GM19463 (cell line): Measurements from ENCODE around the gene NR3C2.

Source experiments
- ATAC-seq: cut with Tn5 transposase; IDR thresholded peaks from one replicate; pipeline ENCODE4 v1.9.1; 2021; ENCODE audit warnings: mild to moderate bottlenecking, moderate library complexity; ENCODE audit not compliant: unreplicated experiment

NR3C2 gene

DNA sequence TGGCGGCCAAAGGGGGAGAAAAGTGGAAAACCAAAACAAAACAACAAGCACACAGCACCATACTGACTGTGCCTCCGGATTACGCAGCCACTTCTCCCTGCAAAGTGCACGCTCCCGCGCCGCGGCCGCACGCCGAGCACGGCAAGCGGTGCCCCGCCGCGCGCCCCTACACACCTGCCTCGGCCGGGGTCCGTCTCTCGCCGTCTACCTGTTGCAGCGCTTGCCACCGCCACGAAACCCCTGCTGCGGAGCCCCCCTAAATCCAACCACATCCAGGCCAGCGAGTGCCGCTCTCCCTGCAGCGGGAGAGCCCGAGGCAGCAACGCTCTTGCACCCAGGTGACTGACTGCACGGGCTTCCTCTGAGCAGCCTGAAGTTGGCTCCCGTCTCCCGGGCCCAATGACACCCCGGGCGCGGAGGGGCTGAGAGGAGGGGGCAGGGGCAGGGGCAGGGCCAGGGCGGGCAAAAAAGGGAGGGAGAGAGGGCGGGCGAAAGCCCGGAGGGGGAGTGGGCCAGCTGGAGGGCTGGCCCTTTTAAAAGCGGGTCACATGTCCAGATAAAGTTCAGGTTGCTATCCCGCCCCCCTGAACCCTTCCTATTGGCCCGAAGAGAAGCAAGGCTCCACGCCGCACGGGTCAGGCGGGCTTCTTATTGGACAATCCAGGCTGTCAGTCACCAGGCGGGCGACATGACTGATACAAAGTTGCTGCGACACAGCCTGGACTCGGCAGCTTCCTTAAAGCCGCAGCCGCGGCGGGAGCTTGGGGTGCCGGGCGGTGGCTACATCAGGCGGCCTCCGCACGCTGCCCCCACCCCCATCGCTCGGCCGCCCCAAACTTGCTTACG, at the start of gene NR3C2:
Gene NR3C2, minus strand, starts transcription at position 429 of the 846 bp plus-strand sequence.
- peak; percentile 95 for ATAC-seq

GRCh38 chr4:148487181-148487580, 45.0 kb upstream of the NR3C2 start:
- no peak for ATAC-seq

GRCh38 chr4:148481636-148482035, 39.4 kb upstream of the NR3C2 start:
- no peak for ATAC-seq

DNA sequence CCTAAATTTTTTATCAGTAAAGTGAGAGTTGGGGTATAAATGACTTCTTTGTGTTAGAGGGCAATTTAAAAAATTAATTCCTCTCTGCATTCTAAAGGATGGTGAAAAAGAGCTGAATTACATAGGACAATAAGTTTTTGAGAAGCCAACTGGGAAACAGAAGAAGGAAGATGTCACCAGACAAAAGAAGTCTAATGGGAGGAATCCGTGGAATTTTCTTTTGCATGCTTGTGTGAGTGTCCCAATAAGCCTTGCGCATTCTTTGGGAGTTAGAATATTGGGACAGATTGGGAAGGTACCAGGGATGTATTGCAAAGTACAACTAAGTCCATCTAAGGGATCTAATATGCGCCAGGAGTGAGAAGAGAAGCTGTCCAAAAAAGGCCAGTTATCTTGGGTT, 35.1 kb upstream of the NR3C2 start:
- ATAC-seq = no peak

GRCh38 chr4:148469938-148470337, 27.7 kb upstream of the NR3C2 start:
- ATAC-seq = no peak

- no peak for ATAC-seq
Measured at GRCh38 chr4:148454835-148455234, 12.6 kb upstream of the NR3C2 start.

GRCh38 chr4:148453833-148454232, 11.6 kb upstream of the NR3C2 start:
- no peak for ATAC-seq

GRCh38 chr4:148452970-148453369, 10.8 kb upstream of the NR3C2 start:
- ATAC-seq = no peak

DNA sequence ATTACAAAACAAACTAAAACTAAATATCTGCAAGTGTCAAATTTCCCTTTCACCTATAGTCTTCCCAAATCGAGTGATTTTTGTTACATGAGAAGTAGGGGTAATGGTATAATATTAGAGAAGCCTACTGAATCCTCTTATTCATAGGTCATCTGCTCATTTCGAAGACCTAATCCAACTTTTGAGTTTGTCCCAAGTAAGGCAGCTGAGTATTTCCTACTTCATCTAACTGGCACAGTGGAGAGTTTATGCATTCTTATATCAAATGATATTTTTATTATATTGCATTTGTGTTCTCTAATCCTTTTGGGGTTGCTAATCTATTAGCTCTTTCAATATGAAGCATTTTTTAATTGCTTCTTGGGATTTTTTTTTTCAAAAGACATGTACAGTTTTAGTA, 7.7 kb upstream of the NR3C2 start:
- ATAC-seq = no peak

DNA sequence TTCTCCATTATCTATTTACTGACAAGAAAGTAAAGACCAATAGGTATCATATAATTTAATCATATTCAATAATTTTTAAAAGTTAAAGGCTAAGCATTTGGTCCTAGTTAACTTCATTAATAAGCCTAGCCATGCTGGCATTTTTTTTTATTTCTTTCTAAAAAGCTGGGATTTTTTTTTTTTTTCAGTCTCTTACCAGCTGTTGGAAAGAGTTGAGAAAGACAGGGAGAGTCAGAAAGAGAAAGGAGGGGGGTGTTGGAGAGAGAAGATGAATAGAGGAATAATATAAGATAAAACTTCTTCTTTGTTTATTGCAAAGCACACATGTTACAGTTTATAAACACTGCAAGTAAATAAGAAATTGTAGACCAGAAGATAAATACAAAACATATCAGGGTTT, 5.9 kb upstream of the NR3C2 start:
- ATAC-seq = no peak

DNA sequence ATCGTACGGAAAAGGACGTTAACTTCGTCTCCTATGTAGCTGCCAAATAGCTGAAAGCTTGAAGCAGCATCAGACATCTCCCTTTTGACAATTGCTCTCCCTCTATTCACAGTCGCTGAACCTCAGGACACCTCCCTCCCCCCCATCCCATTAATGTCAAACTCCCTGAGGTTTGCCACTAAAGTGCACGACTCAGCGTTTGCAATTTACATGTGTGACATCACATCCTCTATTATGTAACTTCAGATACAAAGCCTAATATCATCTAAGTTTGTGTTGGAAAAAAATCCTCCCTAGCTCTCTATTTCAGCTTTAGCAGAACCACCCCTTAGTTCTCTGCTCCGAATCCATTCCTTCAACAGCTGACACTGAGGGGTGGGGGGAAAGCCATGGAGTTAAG, 5.5 kb upstream of the NR3C2 start:
- ATAC-seq = no peak

- no peak for ATAC-seq
Measured at GRCh38 chr4:148445860-148446330, 3.7 kb upstream of the NR3C2 start.

DNA sequence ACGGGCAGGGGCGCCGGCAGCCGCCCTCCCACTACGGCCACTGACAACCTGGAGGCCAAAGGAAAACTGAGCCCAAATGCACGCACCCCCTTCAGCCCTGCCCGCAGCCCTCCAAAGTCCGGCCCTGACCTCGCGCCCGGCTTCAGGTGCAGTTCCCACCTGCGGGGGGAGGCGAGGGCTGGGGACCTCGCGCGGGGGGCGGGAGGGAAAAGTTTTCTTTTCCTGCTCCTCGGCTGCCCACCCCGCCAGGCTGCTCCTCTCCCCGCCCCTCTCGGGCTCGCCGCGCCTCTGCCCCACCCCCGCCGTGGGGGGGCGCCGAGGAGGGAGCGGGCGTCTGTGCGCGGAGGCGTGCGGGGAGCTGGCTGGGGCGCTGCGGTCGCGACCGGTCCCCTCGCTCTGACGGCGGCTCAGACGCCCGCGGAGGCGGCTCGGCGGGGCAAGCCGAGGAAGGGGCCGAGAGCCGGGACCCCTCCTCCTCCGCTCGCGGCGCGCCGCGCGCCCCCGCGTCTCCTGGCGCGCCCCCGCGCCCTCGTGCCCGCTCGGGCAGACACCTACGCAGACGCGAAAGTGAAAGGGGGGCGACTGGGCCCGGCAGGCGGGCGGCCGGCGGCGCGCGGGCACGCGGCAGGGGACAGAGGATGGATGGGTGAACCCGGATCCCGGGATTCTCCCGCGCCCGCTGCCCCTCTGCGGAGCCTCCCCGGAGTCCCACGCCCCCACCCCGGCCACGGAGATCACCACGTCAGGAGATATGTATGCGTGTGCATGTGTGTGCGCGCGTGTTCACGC, 3.1 kb upstream of the NR3C2 start:
- peak; percentile 9 for ATAC-seq

GRCh38 chr4:148444296-148445070, 2.3 kb upstream of the NR3C2 start:
- ATAC-seq = no peak

DNA sequence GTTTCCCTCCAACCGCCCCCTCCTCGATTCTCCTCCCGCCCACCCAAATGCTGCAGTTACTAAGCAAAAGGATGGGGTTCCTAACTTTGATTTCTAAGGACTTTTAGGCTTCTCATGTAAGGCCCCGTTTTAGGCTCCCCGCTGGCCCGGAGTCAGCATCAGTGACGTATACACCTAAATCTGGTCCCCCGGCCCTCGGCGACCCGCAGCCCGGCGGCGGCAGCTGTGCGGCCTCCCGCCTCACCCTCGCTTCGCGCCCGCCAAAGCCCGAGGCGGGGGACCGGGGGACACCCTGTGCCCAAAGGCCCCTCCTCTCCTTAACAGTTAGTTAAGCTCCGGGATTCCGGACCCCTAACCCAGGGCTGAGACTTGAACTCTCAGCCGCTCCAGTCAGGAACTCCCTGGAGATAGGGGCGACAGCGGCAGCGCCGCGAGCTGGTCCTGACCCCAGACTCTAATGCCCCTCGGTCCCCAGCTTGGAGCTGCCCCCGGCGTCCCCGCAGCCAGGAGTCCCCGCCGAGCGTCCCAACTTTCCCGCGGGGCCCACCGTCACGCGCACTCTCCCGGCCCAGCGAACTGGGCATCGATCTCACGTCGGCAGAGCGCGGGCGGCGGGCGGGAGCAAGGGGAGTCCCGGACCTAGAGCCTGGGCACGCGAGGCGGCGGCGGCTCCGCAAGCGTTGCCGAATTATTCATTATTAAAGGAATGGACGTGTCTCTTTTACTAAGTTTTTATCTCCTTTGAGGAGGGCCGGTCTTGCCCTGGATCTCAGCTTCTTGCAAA, 1.5 kb upstream of the NR3C2 start:
- ATAC-seq = no peak

DNA sequence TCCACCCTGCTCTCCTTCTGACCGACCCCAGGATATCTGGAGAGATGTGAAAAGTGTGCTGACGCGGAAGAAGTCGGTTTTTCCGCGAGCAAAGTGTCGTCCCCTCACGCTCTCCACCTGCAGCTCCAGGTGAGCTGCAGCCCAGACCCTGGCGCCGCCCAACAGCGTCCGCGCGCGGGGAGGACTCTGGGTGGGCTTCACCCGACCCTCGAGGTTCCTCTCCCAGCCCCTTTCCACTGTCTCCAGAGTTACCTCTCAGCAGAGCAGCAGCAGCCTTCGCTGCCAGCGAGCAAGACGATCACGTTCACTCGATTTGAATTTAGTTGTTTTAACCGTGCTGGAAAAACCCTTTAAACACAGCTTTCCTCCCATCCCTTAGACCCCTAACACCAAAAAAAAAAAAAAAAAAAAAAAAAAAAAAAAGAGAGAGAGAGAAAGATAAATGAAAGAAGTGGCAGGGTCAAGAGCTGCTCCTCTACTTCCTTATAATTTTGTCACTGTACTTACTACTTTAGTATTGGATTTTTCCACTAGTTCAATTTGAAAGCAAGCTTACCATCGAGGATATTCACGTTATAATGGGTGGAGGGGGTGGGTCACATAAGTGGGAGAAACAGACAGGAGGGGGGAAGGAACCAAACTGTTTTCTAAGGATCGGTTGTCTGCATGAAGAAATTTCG, 758 bp upstream of the NR3C2 start:
- ATAC-seq = no peak

GRCh38 chr4:148441624-148441985, 609 bp downstream of the NR3C2 start:
- no peak for ATAC-seq

DNA sequence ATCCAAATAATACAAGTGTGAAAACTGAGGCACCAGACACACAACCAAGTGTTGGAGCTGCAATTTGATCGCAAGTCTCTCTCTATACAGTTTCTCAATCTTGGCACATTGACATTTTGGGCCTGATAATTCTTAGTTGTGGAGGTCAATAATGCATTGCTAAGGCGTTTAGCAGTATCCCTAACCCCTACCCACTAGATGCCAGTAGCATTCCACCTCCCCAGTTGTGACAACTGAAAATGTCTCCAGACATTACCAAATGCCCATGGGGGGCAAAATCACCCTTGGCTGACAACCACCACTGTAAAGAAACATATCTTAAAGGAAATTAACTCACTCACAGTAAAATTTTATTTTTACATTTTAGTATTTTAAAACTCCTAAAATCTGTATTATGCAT, 4.2 kb downstream of the NR3C2 start:
- ATAC-seq = no peak

GRCh38 chr4:148437439-148437838, 4.8 kb downstream of the NR3C2 start:
- ATAC-seq = no peak

DNA sequence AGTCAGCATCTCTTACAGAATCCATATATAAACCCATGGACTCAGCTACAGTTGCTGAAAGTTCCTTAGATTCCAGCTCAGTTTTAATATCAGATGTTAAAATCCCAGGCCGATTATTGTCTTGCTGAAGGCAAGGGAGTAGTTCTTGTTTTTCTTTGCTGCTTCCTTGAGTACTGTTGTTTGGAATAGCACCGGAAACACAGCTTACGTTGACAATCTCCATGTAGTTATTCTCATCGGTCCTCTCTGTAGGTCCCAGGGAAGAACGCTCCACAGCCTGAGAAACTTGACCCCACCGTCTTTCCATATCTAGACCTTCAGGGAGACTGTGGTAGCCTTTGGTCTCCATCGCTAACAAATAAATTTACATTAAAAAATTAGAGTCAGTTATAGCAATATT, 5.7 kb downstream of the NR3C2 start:
- no peak for ATAC-seq
